H1 (cell line): ENCODE measurements around the gene RESF1. TPM values are rescaled to one million over a fixed set of nuclear protein-coding genes. Genes with fewer than 3 reads are reported as not detected.

ENCODE experiments used
- CTCF ChIA-PET: fragments of 300-600 bp; sonication (Branson Sonifier 250); formaldehyde crosslinking; loops from one replicate; lab custom pipeline; 2021; ENCODE audit not compliant: partially characterized antibody; lab: Charles Lee
- POLR2A ChIA-PET: fragments of 300-600 bp; sonication (Branson Sonifier 250); formaldehyde crosslinking; loops from one replicate; lab custom pipeline; 2021; ENCODE audit warnings: inconsistent platforms; ENCODE audit not compliant: partially characterized antibody; lab: Charles Lee
- DNase-seq, 2 experiments: peaks; one replicate each; pipeline versions ENCODE4 v3.0.0 to v3.0.0-alpha.2; 2010 to 2022; ENCODE audit warnings: low spot score in 2 of 2, low read depth in 1 of 2, mixed read lengths in 1 of 2
- FAIRE-seq: peaks from 2 replicates; lab custom pipeline; 2011; peaks lifted over from hg19 to GRCh38; lab: Jason Lieb, UNC
- H2AFZ ChIP-seq: 2 replicates; pipeline ENCODE4 v1.8.1; 2012; ENCODE audit warnings: low read length, inconsistent platforms
- H2AK5ac ChIP-seq: 2 replicates; pipeline ENCODE4 v1.6.1; 2013; ENCODE audit warnings: low read depth, low read length
- H2BK120ac ChIP-seq: replicated peaks from 2 replicates; pipeline ENCODE3; 2013; ENCODE audit warnings: low read depth, low read length, inconsistent platforms
- H2BK12ac ChIP-seq: 2 replicates; pipeline ENCODE4 v1.6.1; 2013; ENCODE audit warnings: low read depth, low read length
- H2BK15ac ChIP-seq: 2 replicates; pipeline ENCODE4 v1.6.1; 2013; ENCODE audit warnings: low read length
- H2BK20ac ChIP-seq: 2 replicates; pipeline ENCODE4 v1.6.1; 2013; ENCODE audit warnings: low read length
- H2BK5ac ChIP-seq: 2 replicates; pipeline ENCODE4 v1.6.1; 2013; ENCODE audit warnings: low read depth, low read length
- H3K14ac ChIP-seq: 2 replicates; pipeline ENCODE4 v1.6.1; 2013; ENCODE audit warnings: inconsistent platforms; ENCODE audit not compliant: insufficient read length
- H3K18ac ChIP-seq: 2 replicates; pipeline ENCODE4 v1.6.1; 2013; ENCODE audit warnings: low read length; ENCODE audit errors: extremely low read depth
- H3K23ac ChIP-seq: 2 replicates; pipeline ENCODE4 v1.6.1; 2013; ENCODE audit warnings: inconsistent platforms; ENCODE audit not compliant: insufficient read length
- H3K23me2 ChIP-seq: 2 replicates; pipeline ENCODE4 v1.6.1; 2013; ENCODE audit warnings: low read depth, low read length
- H3K27ac ChIP-seq: 2 replicates; pipeline ENCODE4 v1.6.1; 2011; ENCODE audit warnings: low read depth, low read length, inconsistent platforms
- H3K27me3 ChIP-seq, 4 experiments: replicated peaks in 1 of 4; 1 replicate in 1 of 4; 2 replicates in 3 of 4; pipeline versions ENCODE4 v1.6.1 to v1.8.1; 2011 to 2013; ENCODE audit warnings: low read length in 3 of 4, mild to moderate bottlenecking in 3 of 4, inconsistent platforms in 2 of 4, mixed read lengths in 2 of 4, moderate library complexity in 1 of 4; ENCODE audit not compliant: control insufficient read depth in 3 of 4, insufficient read depth in 3 of 4; ENCODE audit errors: extremely low read depth in 1 of 4
- H3K36me3 ChIP-seq, 4 experiments: 2 replicates each; pipeline versions ENCODE4 v1.6.1 to v1.8.1; 2011 to 2013; ENCODE audit warnings: mild to moderate bottlenecking in 4 of 4, low read length in 3 of 4, moderate library complexity in 2 of 4, control low read depth in 1 of 4, inconsistent platforms in 1 of 4; ENCODE audit not compliant: insufficient read depth in 4 of 4, control insufficient read depth in 2 of 4
- H3K4ac ChIP-seq: replicated peaks from 2 replicates; pipeline ENCODE3; 2013; ENCODE audit warnings: low read length, low read depth, mixed read lengths, inconsistent platforms; ENCODE audit not compliant: insufficient read length
- H3K4me1 ChIP-seq, 4 experiments: replicated peaks in 1 of 4; 1 replicate in 1 of 4; 2 replicates in 3 of 4; pipeline versions ENCODE4 v1.6.1 to v1.8.1; 2011 to 2013; ENCODE audit warnings: low read length in 3 of 4, inconsistent platforms in 2 of 4, mixed read lengths in 1 of 4; ENCODE audit not compliant: insufficient read depth in 4 of 4, control insufficient read depth in 3 of 4
- H3K4me2 ChIP-seq, 2 experiments: 2 replicates each; pipeline versions ENCODE4 v1.6.1 to v1.8.1; 2011 to 2013; ENCODE audit warnings: low read depth in 2 of 2, low read length in 2 of 2, control low read depth in 1 of 2, inconsistent platforms in 1 of 2, mild to moderate bottlenecking in 1 of 2; ENCODE audit not compliant: insufficient read depth in 1 of 2
- H3K4me3 ChIP-seq, 4 experiments: fragments of 200-600, 300-600 bp in 1 of 4; sonication (generic), shearing (Covaris generic), sonication (Bioruptor Twin) in 1 of 4; 2 replicates each; pipeline versions ENCODE4 v1.5.1 to v1.8.1; 2011 to 2016; ENCODE audit warnings: low read length in 4 of 4, low read depth in 3 of 4, control low read depth in 2 of 4, inconsistent platforms in 2 of 4, mild to moderate bottlenecking in 2 of 4, mixed read lengths in 1 of 4, moderate library complexity in 1 of 4; ENCODE audit not compliant: insufficient read depth in 2 of 4; ENCODE audit errors: extremely low read depth in 1 of 4
- H3K56ac ChIP-seq: replicated peaks from 2 replicates; pipeline ENCODE3; 2013; ENCODE audit warnings: low read depth, mild to moderate bottlenecking, mixed read lengths, low read length, inconsistent platforms; ENCODE audit not compliant: insufficient read length
- H3K79me1 ChIP-seq: 2 replicates; pipeline ENCODE4 v1.6.1; 2013; ENCODE audit warnings: low read depth, low read length, control low read depth
- H3K79me2 ChIP-seq, 2 experiments: 2 replicates each; pipeline versions ENCODE4 v1.6.1 to v1.8.1; 2012 to 2013; ENCODE audit warnings: low read length in 2 of 2, mild to moderate bottlenecking in 2 of 2, inconsistent platforms in 1 of 2; ENCODE audit not compliant: insufficient read depth in 2 of 2, control insufficient read depth in 1 of 2
- H3K9ac ChIP-seq, 4 experiments: replicated peaks in 1 of 4; 1 replicate in 1 of 4; 2 replicates in 3 of 4; pipeline versions ENCODE4 v1.6.1 to v1.8.1; 2011 to 2013; ENCODE audit warnings: low read depth in 3 of 4, low read length in 3 of 4, control low read depth in 2 of 4, mild to moderate bottlenecking in 2 of 4, moderate library complexity in 2 of 4, inconsistent platforms in 1 of 4; ENCODE audit errors: extremely low read depth in 1 of 4
- H3K9me3 ChIP-seq, 2 experiments: 2 replicates each; pipeline versions ENCODE4 v1.6.1 to v1.8.1; 2012 to 2013; ENCODE audit warnings: mild to moderate bottlenecking in 2 of 2, moderate library complexity in 2 of 2, control low read depth in 1 of 2, inconsistent platforms in 1 of 2, low read depth in 1 of 2, low read length in 1 of 2, mixed read lengths in 1 of 2; ENCODE audit not compliant: insufficient read depth in 2 of 2
- H4K20me1 ChIP-seq, 2 experiments: replicated peaks in 1 of 2; 2 replicates each; pipeline versions ENCODE3 to v1.8.1; 2011 to 2013; ENCODE audit warnings: inconsistent platforms in 2 of 2, low read length in 2 of 2, mild to moderate bottlenecking in 1 of 2; ENCODE audit not compliant: insufficient read depth in 2 of 2, control insufficient read depth in 1 of 2
- H4K5ac ChIP-seq: 2 replicates; pipeline ENCODE4 v1.6.1; 2013; ENCODE audit warnings: low read length, low read depth, mixed read lengths, inconsistent platforms; ENCODE audit not compliant: insufficient read length
- H4K8ac ChIP-seq: 2 replicates; pipeline ENCODE4 v1.8.0; 2013; ENCODE audit warnings: mild to moderate bottlenecking, moderate library complexity, low read length, inconsistent platforms; ENCODE audit not compliant: insufficient read depth; ENCODE audit errors: extremely low read depth
- H4K91ac ChIP-seq: replicated peaks from 2 replicates; pipeline ENCODE3; 2013; ENCODE audit warnings: low read length, mixed read lengths, inconsistent platforms; ENCODE audit not compliant: insufficient read length
- EP300 ChIP-seq, 2 experiments: IDR thresholded peaks; 1 replicate in 1 of 2; 2 replicates in 1 of 2; pipeline ENCODE4 v1.6.1; 2011 to 2012; ENCODE audit warnings: low read depth in 2 of 2, low read length in 2 of 2, mild to moderate bottlenecking in 2 of 2, borderline replicate concordance in 1 of 2, inconsistent platforms in 1 of 2, moderate library complexity in 1 of 2
- HDAC6 ChIP-seq: IDR thresholded peaks from one replicate; pipeline ENCODE4 v1.7.1; 2012; ENCODE audit warnings: low read depth, mild to moderate bottlenecking, inconsistent platforms, low read length, moderate library complexity
- JUN ChIP-seq: IDR thresholded peaks from 2 replicates; pipeline ENCODE4 v1.6.1; 2011; ENCODE audit warnings: low read depth, mild to moderate bottlenecking, improper control_type of control experiment, low read length
- MAX ChIP-seq: IDR thresholded peaks from 2 replicates; pipeline ENCODE4 v1.6.1; 2012; ENCODE audit warnings: inconsistent platforms
- NANOG ChIP-seq: IDR thresholded peaks from 2 replicates; pipeline ENCODE4 v1.6.1; 2011; ENCODE audit warnings: low read length, low read depth, mild to moderate bottlenecking, inconsistent platforms; ENCODE audit not compliant: insufficient read depth, poor library complexity, severe bottlenecking
- POLR2A ChIP-seq, 2 experiments: IDR thresholded peaks; 1 replicate in 1 of 2; 2 replicates in 1 of 2; pipeline ENCODE4 v1.6.1; 2011; ENCODE audit warnings: low read depth in 2 of 2, low read length in 2 of 2, mild to moderate bottlenecking in 2 of 2; ENCODE audit errors: control extremely low read depth in 1 of 2
- RFX5 ChIP-seq: IDR thresholded peaks from 2 replicates; pipeline ENCODE4 v1.6.1; 2011; ENCODE audit warnings: low read depth, low read length, improper control_type of control experiment, borderline replicate concordance
- SUZ12 ChIP-seq: fragments of 200-600 bp; sonication (generic); IDR thresholded peaks from 2 replicates; pipeline ENCODE4 v1.6.1; 2012; ENCODE audit warnings: mild to moderate bottlenecking, inconsistent platforms, low read length, moderate library complexity, mixed read lengths
- polyA plus RNA-seq, 7 experiments: library from polyadenylated mRNA; depleted of rRNA in 3 of 7; stranded (reverse) in 5 of 7; unstranded in 2 of 7; fragments of >200 nt in 5 of 7; fragments of 200-250 nt in 2 of 7; gene quantifications; 1 replicate in 5 of 7; 2 replicates in 1 of 7; 4 replicates in 1 of 7; pipeline versions ENCODE4 v1.2.1 to v1.2.3, GENCODE V29; 2011 to 2013; ENCODE audit warnings: missing spikeins in 2 of 7, mixed read lengths in 2 of 7
- total RNA-seq: library from RNA; stranded (reverse); fragmentation: NEBNext Ultra II Directional; extraction: Animal tissue kit (Norgen Biotek cat#: 25700); gene quantifications from 2 replicates; pipeline ENCODE4 v1.2.1, GENCODE V29; 2021

Gene RESF1
- total and polyA plus RNA-seq, 2 of the 8 experiments (the other 6 are each of a cell fraction or from before 2014, with no cell fraction given) = 64.3 to 128 TPM

GRCh38 chr12:31970199-31970598, 11.0 kb downstream of the RESF1 start:
- no peak overlapping the region for H4K5ac ChIP-seq
- H2BK120ac ChIP-seq = no peak overlapping the region
- no peaks in the 10 kb centered on the region; the same call in 1 of the 2 replicates for H3K23me2 ChIP-seq
- H2BK15ac ChIP-seq = no peak overlapping the region
- H3K79me2 ChIP-seq = peaks cover 27 to 93% of the 10 kb centered on the region in 2 experiments
- H2AK5ac ChIP-seq = no peak overlapping the region
- no peak overlapping the region for H3K9ac ChIP-seq
- no peak overlapping the region for H3K27ac ChIP-seq
- no peak overlapping the region for H3K4ac ChIP-seq
- CTCF ChIA-PET = no interaction called here
- no peak overlapping the region for H2AFZ ChIP-seq
- no peak overlapping the region for H3K4me3 ChIP-seq
- H3K36me3 ChIP-seq = peaks cover 8 to 65% (median 40%) of the 10 kb centered on the region in 4 experiments
- no peak overlapping the region for H3K4me2 ChIP-seq
- H4K91ac ChIP-seq = no peak overlapping the region
- H3K27me3 ChIP-seq = no peaks in the 10 kb centered on the region
- DNase-seq (no peak), FAIRE-seq (no peak)
- H4K20me1 ChIP-seq = peaks cover 0 to 9% of the 10 kb centered on the region in 2 experiments
- H4K8ac ChIP-seq = no peak overlapping the region
- no peak overlapping the region for H3K23ac ChIP-seq
- H3K14ac ChIP-seq = no peak overlapping the region
- TF ChIP-seq SUZ12 (no peak), MAX (no peak), EP300 (IDR thresholded peaks at IDR 0.05; ENCODE audit: borderline replicate concordance in 1 of 2, low read depth in 2 of 2, low read length in 2 of 2) (no peak), RFX5 (no peak), POLR2A (IDR thresholded peaks at IDR 0.05; ENCODE audit: control extremely low read depth in 1 of 2, low read depth in 2 of 2, low read length in 2 of 2) (no peak), NANOG (no peak), JUN (no peak), HDAC6 (no peak)
- H2BK5ac ChIP-seq = no peak overlapping the region
- H3K4me1 ChIP-seq = peaks cover 7 to 18% (median 14%) of the 10 kb centered on the region in 4 experiments; a peak in 6 of 7 replicates
- peaks cover 0 to 10% of the 10 kb centered on the region in 2 experiments; a peak in 2 of 4 replicates for H3K9me3 ChIP-seq
- no peak overlapping the region for H3K56ac ChIP-seq
- no peak overlapping the region for H2BK20ac ChIP-seq
- H3K79me1 ChIP-seq = peaks cover 15% of the 10 kb centered on the region
- POLR2A ChIA-PET = interaction anchor here (1.4 to 1.6 kb wide), 3 partner anchors 15 to 29 kb away, joined by 3 to 9 read pairs (median 5); no protein-coding TSS in a partner anchor
- H2BK12ac ChIP-seq = no peak overlapping the region
- H3K18ac ChIP-seq = no peak overlapping the region
